ENCODE results near the gene TMEM131.
"Not testable (repeated sequence)": the region's sequence is repeated elsewhere in the genome, so short reads cannot be mapped to it uniquely, and the experiment has no call there.

TMEM131 gene

DNA sequence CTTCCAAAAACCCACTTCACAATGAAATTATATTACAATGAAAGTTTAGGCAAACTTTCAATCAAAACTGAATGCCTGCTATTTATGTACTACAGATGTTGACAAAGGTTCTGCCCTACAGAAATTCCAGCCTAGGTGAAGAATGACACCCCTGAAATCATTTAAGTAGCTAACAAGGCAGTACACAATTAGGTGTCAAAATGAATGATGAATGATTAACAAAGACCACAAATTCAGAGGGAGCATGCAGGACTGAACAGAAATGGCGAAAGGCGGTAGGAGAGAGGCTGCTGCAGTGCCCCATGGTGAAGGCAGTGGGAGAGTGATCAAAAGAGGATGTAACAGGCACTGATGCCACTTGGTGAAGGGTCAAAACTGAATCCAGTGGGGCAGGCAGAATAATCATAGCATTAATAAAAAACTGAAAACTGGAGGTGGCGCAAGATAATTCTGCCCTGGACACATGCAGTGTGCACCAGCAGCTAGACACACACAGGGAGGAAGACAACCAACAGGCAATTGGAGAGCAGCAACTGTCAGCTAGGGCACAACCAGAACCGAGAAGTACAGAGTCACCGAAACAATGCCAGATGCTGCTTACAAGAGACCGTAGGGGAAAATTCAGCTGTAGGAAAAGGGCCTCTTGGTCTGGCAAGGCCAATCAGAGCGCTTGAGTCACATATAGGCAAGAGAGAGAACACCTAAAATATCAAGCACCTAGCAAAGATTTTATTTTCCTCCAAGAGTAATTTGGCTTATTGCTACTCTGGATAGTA, 4.5 kb downstream of the TMEM131 start:
- no peak for DNase-seq (ENCODE audit: low spot score)

DNA sequence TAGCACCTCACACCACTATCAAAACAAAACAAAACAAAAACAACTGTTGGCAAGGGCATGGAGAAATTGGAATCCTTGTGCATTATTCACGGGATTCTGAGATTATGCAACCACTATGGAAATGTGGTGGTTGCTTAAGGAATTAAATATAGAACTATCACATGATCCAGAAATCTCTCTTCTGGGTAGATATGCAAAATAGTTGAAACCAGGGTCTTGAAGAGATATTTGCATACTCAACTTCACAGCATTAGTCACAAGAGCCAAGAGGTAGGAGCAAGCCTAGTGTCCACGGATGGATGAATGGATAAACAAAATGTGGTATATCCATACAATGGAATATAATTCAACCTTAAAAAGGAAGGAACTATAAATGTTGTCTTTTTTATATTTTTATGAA, 7.0 kb downstream of the TMEM131 start:
- no peak for DNase-seq (ENCODE audit: low spot score)

DNA sequence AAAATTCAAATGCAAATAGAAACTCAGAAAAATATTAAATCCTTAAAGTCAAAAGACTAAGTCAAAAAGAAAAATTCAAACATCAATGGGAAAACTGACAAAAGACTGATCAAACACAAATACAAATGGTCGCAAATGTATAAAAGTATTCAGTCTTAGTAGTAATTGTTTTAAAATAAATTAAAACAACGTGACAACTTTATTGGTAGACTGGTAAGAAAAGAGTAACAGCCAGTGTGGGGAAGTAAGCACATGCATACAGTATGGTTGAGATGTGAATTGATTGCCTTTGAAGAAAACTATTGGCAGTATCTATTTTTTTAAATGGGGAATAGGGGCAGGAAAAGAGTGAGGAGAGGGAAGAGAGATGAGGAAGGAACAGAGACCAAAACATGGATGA, 9.8 kb downstream of the TMEM131 start:
- no peak for DNase-seq (ENCODE audit: low spot score)

GRCh38 chr2:97983698-97984097, 12.1 kb downstream of the TMEM131 start:
- no peak for DNase-seq (ENCODE audit: low spot score)

DNA sequence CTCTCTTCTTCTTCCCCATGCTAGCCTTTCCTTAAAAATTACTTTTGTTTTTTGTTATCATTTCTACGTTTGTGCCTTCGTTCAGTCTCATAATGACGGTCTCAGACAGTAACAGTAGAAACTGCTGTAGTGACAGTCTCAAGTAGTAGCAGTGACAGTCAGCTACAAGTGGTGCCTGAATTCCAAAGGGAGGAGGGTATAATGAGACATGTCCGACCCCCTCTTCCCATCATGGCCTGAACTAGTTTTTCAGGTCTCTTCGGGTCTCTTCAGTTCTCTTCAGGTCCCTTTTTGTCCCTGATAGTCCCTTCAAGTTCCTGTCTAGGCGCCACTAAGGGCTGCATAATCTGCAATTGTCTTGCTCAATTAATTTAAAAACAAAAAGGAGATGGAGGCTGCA, 12.6 kb downstream of the TMEM131 start:
- DNase-seq (ENCODE audit: low spot score): no peak

DNA sequence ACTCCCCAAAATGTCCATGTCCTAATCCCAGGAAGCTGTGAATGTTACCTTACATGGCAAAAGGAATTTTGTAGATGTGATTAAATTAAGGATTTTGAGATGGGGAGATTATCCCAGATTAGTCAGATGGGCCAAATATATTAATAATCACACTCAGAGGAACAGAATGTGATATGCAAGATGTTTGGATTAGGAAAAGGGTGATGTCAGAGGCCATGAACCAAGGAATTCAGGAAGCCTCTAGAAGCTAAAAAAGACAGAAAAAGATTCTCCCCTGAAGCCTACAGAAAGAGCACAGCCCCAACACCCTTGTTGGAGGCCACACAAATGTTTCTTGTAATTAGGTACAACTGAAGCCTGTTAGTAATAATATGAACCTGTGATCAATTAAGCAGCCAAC, 13.1 kb downstream of the TMEM131 start:
- no peak for DNase-seq (ENCODE audit: low spot score)

DNA sequence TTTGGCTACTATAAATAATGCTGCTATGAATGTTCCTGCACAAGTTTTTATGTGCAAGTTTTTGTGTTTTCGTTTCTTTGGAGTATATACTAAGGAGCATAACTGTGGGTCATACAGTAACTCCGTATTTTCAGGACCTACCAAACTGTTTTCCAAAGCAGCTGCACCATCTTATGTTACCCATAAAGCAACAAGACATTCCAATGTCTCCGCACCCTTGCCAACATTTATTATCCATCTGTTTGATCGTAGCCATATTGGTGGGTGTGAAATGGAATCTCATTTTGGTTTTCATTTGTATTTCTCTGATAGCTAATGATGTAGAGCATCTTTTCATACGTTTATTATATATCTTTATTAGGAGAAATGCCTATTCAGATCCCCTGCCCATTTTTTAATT, 13.8 kb downstream of the TMEM131 start:
- no peak for DNase-seq (ENCODE audit: low spot score)

DNA sequence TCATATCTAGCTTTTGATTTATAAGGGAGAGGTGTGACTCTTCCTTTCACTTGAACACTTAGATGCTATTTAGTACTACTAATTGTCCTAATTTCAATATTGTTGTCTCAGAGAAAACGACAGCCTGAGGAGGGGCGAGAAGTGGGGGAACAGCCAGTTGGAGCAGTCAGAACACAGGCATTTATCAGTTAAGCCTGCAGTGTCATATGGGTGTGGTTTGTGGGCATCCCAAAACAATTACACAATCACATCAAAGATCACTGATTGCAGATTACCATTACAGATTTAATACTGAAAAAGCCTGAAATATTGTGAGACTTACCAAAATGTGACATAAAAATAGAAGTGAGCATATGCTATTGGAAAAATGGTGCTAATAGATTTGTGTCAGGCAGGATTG, 15.8 kb downstream of the TMEM131 start:
- DNase-seq (ENCODE audit: low spot score): no peak

DNA sequence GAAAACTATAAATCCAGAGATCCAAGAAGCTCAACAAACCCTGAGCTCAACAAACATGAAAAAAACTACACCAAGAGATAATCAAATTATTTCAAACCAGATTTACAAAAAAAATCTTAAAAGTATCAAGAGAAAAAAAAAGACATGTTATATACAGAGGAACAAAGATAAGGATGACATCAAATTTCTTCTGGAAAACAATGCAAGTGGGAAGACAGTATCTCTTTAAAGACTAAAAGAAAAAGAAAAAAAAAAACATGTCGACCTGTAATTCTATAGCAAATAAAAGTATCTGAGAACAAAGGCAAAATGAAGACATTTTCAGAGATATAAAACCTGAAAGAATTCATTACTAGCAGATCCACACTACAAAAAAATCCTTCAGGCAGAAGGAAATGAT, 21.3 kb downstream of the TMEM131 start:
- no peak for DNase-seq (ENCODE audit: low spot score)

DNA sequence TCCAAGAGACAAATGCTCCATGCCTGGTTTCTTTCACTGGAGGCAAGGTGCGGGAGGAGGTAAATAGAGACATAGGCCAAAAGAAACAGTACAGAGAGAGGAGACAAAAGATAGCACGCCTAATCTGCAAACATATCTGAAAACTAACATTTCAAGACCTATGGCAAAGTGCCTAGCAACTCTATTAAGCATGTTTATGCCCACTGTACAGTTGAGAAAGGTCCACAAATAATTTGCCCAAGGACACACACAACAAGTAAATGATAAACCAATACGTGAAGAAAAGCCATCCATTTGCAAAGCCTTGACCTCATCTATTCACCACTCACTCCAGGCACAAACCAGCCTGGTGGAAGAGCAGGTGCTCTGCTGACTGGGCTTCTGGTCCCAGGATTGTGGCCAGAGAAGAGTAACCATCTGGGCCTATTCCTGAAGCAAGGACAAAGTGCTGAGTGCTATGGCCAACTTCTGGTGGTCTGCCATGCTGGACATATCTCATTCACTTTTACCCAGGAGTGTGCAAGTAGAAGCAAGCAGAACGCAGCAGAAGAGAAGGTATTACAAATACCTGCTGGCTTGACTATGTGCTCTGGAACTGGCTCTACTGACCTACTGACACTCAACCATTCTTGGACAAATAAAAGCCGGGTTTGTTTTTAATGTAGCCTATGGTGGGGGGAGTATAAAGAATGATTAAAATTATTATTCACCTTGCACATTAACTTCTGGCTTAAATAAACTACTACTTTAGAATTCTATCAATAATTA, 25.3 kb downstream of the TMEM131 start:
- no peak for DNase-seq (ENCODE audit: low spot score)

DNA sequence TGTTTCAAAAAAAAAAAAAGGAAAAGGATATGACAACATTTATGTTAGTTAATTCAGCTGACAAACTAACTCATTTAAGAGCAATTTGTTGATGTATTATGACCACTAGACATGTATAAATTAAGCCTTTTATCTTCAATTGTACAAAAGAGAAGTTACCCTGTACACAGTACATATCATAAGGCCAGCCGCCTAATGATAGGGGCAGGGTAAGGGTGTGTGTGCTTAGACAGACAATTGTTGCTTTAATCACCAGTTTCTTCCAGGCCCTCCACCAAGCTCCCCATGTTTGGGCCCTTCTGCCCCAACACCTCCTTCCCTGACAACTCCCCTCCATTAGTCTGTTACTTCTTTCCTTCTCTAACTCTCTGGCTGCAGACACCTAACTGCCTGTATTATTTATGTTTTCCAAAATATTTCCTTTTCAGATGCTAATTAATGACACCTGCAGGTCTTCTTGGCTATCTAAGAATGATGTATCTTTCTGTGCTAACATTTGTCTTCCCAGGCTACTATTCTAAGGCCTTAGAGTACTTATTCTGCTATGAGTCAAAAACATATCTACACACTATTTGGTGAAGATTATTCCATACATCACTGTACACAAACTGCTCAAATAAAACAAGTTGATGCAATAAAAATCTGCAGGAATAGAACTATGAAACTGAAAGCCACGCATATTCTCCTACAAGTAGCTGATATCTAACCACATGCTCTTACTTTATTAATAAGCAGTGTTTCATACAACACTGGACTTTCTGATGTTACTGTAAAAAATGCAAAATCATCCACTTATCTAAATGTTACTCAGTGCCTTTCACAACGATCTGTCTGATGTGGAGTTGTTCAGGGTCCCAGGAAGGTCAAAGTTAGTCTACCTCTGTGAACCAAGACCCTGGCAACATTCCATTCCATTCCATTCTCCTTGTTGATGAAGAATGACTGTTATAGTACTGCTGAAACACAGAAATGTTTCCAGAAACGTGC, 26.4 kb downstream of the TMEM131 start:
- DNase-seq (ENCODE audit: low spot score): no peak

DNA sequence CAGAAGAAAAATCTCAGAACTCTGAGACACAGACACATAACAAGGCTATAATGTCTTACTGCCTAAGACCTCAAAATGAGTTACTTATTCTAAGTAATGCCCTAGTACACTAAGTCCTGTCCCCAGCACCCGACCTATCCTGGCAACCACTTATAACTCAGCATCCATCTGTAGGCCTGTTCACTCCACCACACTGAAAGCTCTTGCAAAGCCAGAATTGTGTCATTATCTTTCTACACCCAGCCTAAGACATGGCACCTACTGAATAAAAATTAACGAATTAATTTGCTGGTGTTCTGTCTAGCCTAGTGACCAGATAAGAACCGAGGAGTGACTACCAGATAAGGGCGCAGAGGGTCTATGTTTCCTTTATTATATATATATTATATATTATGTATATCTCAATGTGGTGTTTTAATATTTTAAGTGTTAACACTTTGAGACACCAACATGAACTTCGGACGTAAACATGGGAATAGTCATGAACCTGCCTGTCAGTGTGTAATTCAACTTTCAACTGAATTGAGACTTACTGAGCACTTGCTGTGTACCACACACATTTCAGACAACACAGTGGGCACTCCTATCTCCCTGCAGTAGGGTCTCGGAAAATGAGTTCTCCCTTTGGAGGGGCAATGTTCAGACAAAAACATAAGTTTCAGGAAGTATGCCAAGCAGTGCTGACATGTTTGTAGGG, 27.7 kb downstream of the TMEM131 start:
- DNase-seq (ENCODE audit: low spot score): no peak

GRCh38 chr2:97967216-97967592, 28.5 kb downstream of the TMEM131 start:
- DNase-seq (ENCODE audit: low spot score): no peak

GRCh38 chr2:97966545-97967215, 29.1 kb downstream of the TMEM131 start:
- no peak for DNase-seq (ENCODE audit: low spot score)

DNA sequence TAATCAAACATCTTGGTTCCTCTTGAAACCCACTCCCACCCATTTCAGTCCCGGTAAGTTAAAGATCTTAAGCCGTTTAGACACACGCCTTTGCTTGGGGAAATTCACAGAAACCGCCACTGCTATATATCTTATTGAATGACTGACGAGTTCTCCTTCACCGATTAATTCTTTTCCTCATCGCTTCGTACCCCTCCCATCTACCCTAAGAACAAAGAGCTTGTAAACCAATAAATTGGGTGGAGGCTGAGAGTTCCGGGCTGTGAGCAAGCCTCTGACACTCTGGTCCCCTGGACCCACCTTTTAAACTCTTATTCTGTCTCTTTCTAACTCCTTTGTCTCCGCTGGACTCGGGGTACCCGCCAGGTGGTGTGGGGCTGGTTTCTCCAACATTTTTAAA, 30.6 kb downstream of the TMEM131 start:
- DNase-seq (ENCODE audit: low spot score): no peak

- DNase-seq (ENCODE audit: low spot score): no peak
Observed at GRCh38 chr2:97963880-97964279, 31.9 kb downstream of the TMEM131 start.

DNA sequence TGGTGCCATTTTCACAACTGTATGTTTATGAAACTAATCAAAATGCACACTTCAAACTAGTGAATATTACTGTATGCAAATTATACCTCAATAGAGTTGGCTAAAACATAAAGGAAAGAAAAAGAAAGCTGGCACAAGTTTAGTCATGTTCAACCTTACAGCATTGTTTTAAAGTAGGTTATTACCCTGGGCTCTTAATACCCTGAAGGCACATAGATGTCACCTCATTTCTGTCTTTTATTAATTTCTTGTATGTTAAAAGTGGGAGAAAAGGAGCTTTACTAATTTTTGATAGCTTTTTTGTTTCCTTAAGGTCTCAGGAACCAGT, 32.7 kb downstream of the TMEM131 start:
- DNase-seq (ENCODE audit: low spot score): no peak

GRCh38 chr2:97961534-97961933, 34.2 kb downstream of the TMEM131 start:
- no peak for DNase-seq (ENCODE audit: low spot score)

DNA sequence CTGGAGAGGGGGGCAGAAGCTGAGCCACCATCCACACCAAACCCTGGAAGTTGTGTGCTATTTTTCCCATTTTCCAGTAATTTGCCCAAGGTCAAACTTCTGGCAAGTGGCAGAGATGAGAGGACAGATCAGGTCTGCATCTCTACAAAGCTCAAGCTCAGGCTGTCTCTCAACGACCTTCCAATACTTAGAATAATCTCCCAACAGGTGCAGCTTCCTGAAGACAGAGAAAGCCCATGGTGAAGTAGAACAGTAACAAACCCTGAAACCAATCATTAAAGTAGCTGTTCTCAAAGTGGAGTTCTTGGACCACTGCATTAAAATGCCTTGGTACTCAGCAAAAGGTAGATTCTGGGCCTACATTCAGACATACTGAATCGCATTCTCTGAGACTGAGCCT, 37.6 kb downstream of the TMEM131 start:
- DNase-seq (ENCODE audit: low spot score): no peak

GRCh38 chr2:97957432-97958183, 38.1 kb downstream of the TMEM131 start:
- DNase-seq (ENCODE audit: low spot score): no peak

DNA sequence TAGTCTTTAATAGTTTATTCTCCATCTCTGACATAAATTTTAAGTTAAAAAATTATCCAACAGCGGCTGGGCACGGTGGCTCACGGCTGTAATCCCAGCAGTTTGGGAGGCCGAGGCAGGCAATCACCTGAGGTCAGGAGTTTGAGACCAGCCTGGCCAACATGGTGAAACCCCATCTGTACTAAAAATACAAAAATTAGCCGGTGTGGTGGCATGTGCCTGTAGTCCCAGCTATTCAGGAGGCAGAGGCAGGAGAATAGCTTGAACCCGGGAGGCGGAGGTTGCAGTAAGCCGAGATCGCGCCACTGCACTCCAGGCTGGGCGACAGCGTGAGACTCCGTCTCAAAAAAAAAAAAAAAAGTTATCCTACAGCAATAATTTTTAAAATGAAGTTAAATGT, 39.0 kb downstream of the TMEM131 start:
- DNase-seq (ENCODE audit: low spot score): not testable (repeated sequence)

All from HuH-7 (cell line).